PC-9 (cell line): ENCODE data around the gene GLIPR2. TPM values are rescaled to one million over a fixed set of nuclear protein-coding genes. Genes with fewer than 3 reads are reported as not detected.
"Not testable (repeated sequence)": the region's sequence is repeated elsewhere in the genome, so short reads cannot be mapped to it uniquely, and the experiment has no call there.

Experiments used
- Bru-seq: library from RNA; stranded (reverse); fragments of 400-500 nt; gene quantifications from one replicate; lab custom pipeline; 2021; lab: Mats Ljungman, UMichigan
- BruChase-seq, 2 experiments: library from RNA; stranded (reverse); fragments of 400-500 nt; gene quantifications; one replicate each; lab custom pipeline; 2021; lab: Mats Ljungman, UMichigan
- BruUV-seq: library from RNA; stranded (reverse); fragments of 400-500 nt; replicated peaks from 2 replicates; lab custom pipeline; 2021; lab: Mats Ljungman, UMichigan
- CTCF ChIA-PET: fragments of 300-600 bp; sonication (Branson Sonifier 250); formaldehyde crosslinking; loops from one replicate; lab custom pipeline; 2022; ENCODE audit warnings: antibody characterized with exemption; lab: Charles Lee
- POLR2A ChIA-PET: fragments of 300-600 bp; sonication (Branson Sonifier 250); formaldehyde crosslinking; loops from one replicate; lab custom pipeline; 2022; ENCODE audit warnings: antibody characterized with exemption; ENCODE audit not compliant: unreplicated experiment; lab: Charles Lee
- DNase-seq, 2 experiments: peaks; one replicate each; pipeline versions ENCODE4 v3.0.0 to v3.0.0-alpha.2; 2015 to 2022; ENCODE audit warnings: mixed read lengths in 1 of 2
- H2AFZ ChIP-seq: fragments of 200-600 bp; sonication (generic); 2 replicates; pipeline ENCODE4 v1.8.1; 2017; ENCODE audit warnings: antibody characterized with exemption
- H3F3A ChIP-seq: fragments of 200-600 bp; sonication (generic); 2 replicates; pipeline ENCODE4 v1.8.1; 2017; ENCODE audit warnings: antibody characterized with exemption, mild to moderate bottlenecking, low read depth; ENCODE audit not compliant: insufficient read depth
- H3K27ac ChIP-seq: fragments of 200-600 bp; sonication (generic); 2 replicates; pipeline ENCODE4 v1.6.1; 2016; ENCODE audit warnings: mixed run types
- H3K27me3 ChIP-seq: fragments of 200-600 bp; sonication (generic); 2 replicates; pipeline ENCODE4 v1.6.1; 2016; ENCODE audit warnings: low read depth, mixed run types; ENCODE audit not compliant: insufficient read depth
- H3K36me3 ChIP-seq: fragments of 200-600 bp; sonication (generic); 2 replicates; pipeline ENCODE4 v1.6.1; 2016; ENCODE audit warnings: low read depth, mixed run types
- H3K4me1 ChIP-seq: fragments of 200-600 bp; sonication (generic); replicated peaks from 2 replicates; pipeline ENCODE4 v1.6.1; 2016; ENCODE audit warnings: mixed run types; ENCODE audit not compliant: insufficient read depth
- H3K4me2 ChIP-seq: fragments of 200-600 bp; sonication (generic); 2 replicates; pipeline ENCODE4 v1.6.1; 2017; ENCODE audit warnings: mixed run types
- H3K4me3 ChIP-seq: fragments of 200-600 bp; sonication (generic); 2 replicates; pipeline ENCODE4 v1.6.1; 2016; ENCODE audit warnings: mixed run types
- H3K79me2 ChIP-seq: fragments of 200-600 bp; sonication (generic); 2 replicates; pipeline ENCODE4 v1.6.1; 2017; ENCODE audit warnings: low read depth, mixed run types
- H3K9me2 ChIP-seq: fragments of 200-600 bp; sonication (generic); 2 replicates; pipeline ENCODE4 v1.8.1; 2017; ENCODE audit warnings: mild to moderate bottlenecking; ENCODE audit not compliant: insufficient read depth
- H3K9me3 ChIP-seq: fragments of 200-600 bp; sonication (generic); 2 replicates; pipeline ENCODE4 v1.8.1; 2016; ENCODE audit warnings: low read depth; ENCODE audit not compliant: insufficient read depth
- H4K20me1 ChIP-seq: fragments of 200-600 bp; sonication (generic); 2 replicates; pipeline ENCODE4 v1.8.1; 2017; ENCODE audit not compliant: insufficient read depth
- EZH2 ChIP-seq: fragments of 200-600 bp; sonication (generic); IDR thresholded peaks from 2 replicates; pipeline ENCODE4 v1.8.0; 2017; ENCODE audit warnings: antibody characterized with exemption, low read depth
- intact Hi-C: fragments of 100-400 bp; cut with micrococcal nuclease; formaldehyde crosslinking; loops from one replicate; pipeline ENCODE4 v1.10.0; 2022; ENCODE audit not compliant: unreplicated experiment
- long read RNA-seq: library from polyadenylated mRNA; stranded (forward); transcript quantifications from one replicate; pipeline ENCODE4 v2.0.0, GENCODE V29; 2022
- total RNA-seq: library from RNA; stranded (reverse); gene quantifications from 2 replicates; pipeline ENCODE4 v1.2.3, GENCODE V29; 2021
- TF ChIP-seq, protein P1 (sequence below): fragments of 200-600 bp; sonication (generic); conservative IDR thresholded peaks from 2 replicates; pipeline ENCODE4 v1.6.1; 2017; ENCODE audit warnings: mixed run types, antibody characterized with exemption, mild to moderate bottlenecking, moderate library complexity

The GLIPR2 gene
- 3.9 and 7.7 TPM in 2 replicates for total RNA-seq
- Bru-seq, nascent RNA, result percentile 35 among the genes with signal in this experiment
- BruChase-seq, experiment 1, labeled RNA remaining after a 2-hour chase, result percentile 35 among the genes with signal in this experiment
- percentile 38 among the genes with signal in this experiment for BruChase-seq, experiment 2, labeled RNA remaining after a 6-hour chase
- long read RNA-seq, transcript GLIPR2-202 (5 exons, 1,890 nt), result major isoform, 5 of 12 reads
- long read RNA-seq, partial matches to known transcripts, result 2 of 12 reads
- long read RNA-seq, other reads (novel, unspliced or antisense), result 4 of 12 reads

- Histone ChIP-seq H3F3A (0 out of 2 replicates have a peak, but pooled peaks cover 4% of the 10 kb centered on the region), H4K20me1 (no peaks in the 10 kb centered on the region), H3K4me3 (peak within 1 kb of the TSS; percentile 63), H3K4me1 (peaks cover 29% of the 10 kb centered on the region; the same call in 1 of the 2 replicates), H3K27ac (no peak within 1 kb of the TSS), H3K9me3 (no peaks in the 10 kb centered on the region), H3K36me3 (no peaks in the 10 kb centered on the region), H3K4me2 (peak within 1 kb of the TSS; percentile 85), H3K9me2 (no peaks in the 10 kb centered on the region), H3K79me2 (no peaks in the 10 kb centered on the region), H2AFZ (peak within 1 kb of the TSS; percentile 74), H3K27me3 (no peaks in the 10 kb centered on the region)
- ChIA-PET POLR2A (interaction anchor here (0.5 to 0.7 kb wide), 2 partner anchors 35 to 126 kb away, joined by 3 read pairs; no protein-coding TSS in a partner anchor), CTCF (no interaction called here)
- TF ChIP-seq, protein P1, sequence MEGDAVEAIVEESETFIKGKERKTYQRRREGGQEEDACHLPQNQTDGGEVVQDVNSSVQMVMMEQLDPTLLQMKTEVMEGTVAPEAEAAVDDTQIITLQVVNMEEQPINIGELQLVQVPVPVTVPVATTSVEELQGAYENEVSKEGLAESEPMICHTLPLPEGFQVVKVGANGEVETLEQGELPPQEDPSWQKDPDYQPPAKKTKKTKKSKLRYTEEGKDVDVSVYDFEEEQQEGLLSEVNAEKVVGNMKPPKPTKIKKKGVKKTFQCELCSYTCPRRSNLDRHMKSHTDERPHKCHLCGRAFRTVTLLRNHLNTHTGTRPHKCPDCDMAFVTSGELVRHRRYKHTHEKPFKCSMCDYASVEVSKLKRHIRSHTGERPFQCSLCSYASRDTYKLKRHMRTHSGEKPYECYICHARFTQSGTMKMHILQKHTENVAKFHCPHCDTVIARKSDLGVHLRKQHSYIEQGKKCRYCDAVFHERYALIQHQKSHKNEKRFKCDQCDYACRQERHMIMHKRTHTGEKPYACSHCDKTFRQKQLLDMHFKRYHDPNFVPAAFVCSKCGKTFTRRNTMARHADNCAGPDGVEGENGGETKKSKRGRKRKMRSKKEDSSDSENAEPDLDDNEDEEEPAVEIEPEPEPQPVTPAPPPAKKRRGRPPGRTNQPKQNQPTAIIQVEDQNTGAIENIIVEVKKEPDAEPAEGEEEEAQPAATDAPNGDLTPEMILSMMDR, result no peak; the same call in 1 of the 2 replicates
- no peak for TF ChIP-seq EZH2
- peak in 1 of 2 experiments; percentile 68 for DNase-seq
- intact Hi-C loops, result no loop called here
- BruUV-seq, result no TSS peak
Measured at GRCh38 chr9:36136272-36136893, at the start of gene GLIPR2. GLIPR2 (plus strand) TSS chr9:36136733; CDS start chr9:36136779, 46 bp downstream.

DNA sequence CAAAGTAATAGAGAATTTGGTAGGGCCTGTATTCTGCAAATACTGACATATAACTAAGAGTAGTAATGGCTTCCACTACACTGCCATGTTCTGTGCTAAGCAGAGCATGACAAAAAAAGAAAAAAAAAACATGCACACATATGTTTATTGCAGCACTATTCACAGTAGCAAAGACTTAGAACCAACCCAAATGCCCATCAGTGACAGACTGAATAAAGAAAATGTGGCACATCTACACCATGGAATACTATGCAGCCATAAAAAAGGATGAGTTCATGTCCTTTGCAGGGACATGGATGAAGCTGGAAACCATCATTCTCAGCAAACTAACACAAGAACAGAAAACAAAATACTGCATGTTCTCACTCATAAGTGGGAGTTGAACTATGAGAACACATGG is 49.5 kb upstream of the GLIPR2 start:
- intact Hi-C loops, H3K79me2 ChIP-seq, H3K27me3 ChIP-seq, H3K27ac ChIP-seq, DNase-seq, CTCF ChIA-PET, POLR2A ChIA-PET, H3K4me2 ChIP-seq, H3K9me2 ChIP-seq, H4K20me1 ChIP-seq, H3K4me1 ChIP-seq, H3F3A ChIP-seq, H3K9me3 ChIP-seq, BruUV-seq, H2AFZ ChIP-seq, H3K4me3 ChIP-seq, H3K36me3 ChIP-seq: not testable (repeated sequence)

GRCh38 chr9:36088020-36088419 is 48.5 kb upstream of the GLIPR2 start:
- intact Hi-C loops, result no loop called here
- CTCF ChIA-PET, result no interaction called here
- Histone ChIP-seq H4K20me1 (no peaks in the 10 kb centered on the region), H3K27ac (no peak overlapping the region), H3K4me2 (no peak overlapping the region), H3K27me3 (no peaks in the 10 kb centered on the region), H3K4me3 (no peak overlapping the region), H3K9me2 (no peaks in the 10 kb centered on the region), H2AFZ (no peak overlapping the region), H3K79me2 (no peaks in the 10 kb centered on the region), H3K4me1 (no peaks in the 10 kb centered on the region), H3K9me3 (no peaks in the 10 kb centered on the region), H3K36me3 (no peaks in the 10 kb centered on the region), H3F3A (no peaks in the 10 kb centered on the region)
- TF ChIP-seq EZH2, result no peak
- TF ChIP-seq, protein P1, result no peak
- DNase-seq, result no peak
- POLR2A ChIA-PET, result no interaction called here
- BruUV-seq, result no TSS peak
